Spleen (tissue), 11 donors: ENCODE data around the gene DBF4B. TPM values are rescaled to one million over a fixed set of nuclear protein-coding genes. Genes with fewer than 3 reads are reported as not detected.
"Not testable (repeated sequence)": the region's sequence is repeated elsewhere in the genome, so short reads cannot be mapped to it uniquely, and the experiment has no call there.

Source experiments
- DNase-seq: peaks from one replicate; pipeline ENCODE4 v3.0.0-alpha.2; 2020
- H3K27ac ChIP-seq, 8 donors: fragments of 200-600 bp; sonication (generic) in 7 of 8; 1 replicate in 4 of 8; 2 replicates in 4 of 8; pipeline versions ENCODE4 v1.5.0 to v1.8.0; 2016 to 2021; ENCODE audit warnings: inconsistent platforms in 4 of 8, mild to moderate bottlenecking in 4 of 8, moderate library complexity in 1 of 8
- H3K27me3 ChIP-seq, 7 donors: fragments of 200-600 bp; sonication (generic) in 6 of 7; replicated peaks in 1 of 7; 1 replicate in 4 of 7; 2 replicates in 3 of 7; pipeline versions ENCODE4 v1.5.0 to v1.8.0; 2016 to 2021; ENCODE audit warnings: inconsistent platforms in 3 of 7, mild to moderate bottlenecking in 1 of 7
- H3K36me3 ChIP-seq, 6 donors: fragments of 200-600 bp; sonication (generic) in 5 of 6; 1 replicate in 4 of 6; 2 replicates in 2 of 6; pipeline versions ENCODE4 v1.5.0 to v1.8.0; 2016 to 2021; ENCODE audit warnings: inconsistent platforms in 2 of 6
- H3K4me1 ChIP-seq, 6 donors: fragments of 200-600 bp; sonication (generic) in 5 of 6; 1 replicate in 3 of 6; 2 replicates in 3 of 6; pipeline versions ENCODE4 v1.5.0 to v1.8.0; 2016 to 2021; ENCODE audit warnings: inconsistent platforms in 3 of 6
- H3K4me3 ChIP-seq, 8 donors: fragments of 200-600 bp; sonication (generic) in 7 of 8; 1 replicate in 4 of 8; 2 replicates in 4 of 8; pipeline versions ENCODE4 v1.5.0 to v1.8.0; 2016 to 2021; ENCODE audit warnings: inconsistent platforms in 4 of 8, mild to moderate bottlenecking in 4 of 8, moderate library complexity in 2 of 8
- H3K9me3 ChIP-seq, 8 donors: fragments of 200-600 bp; sonication (generic) in 7 of 8; 1 replicate in 4 of 8; 2 replicates in 4 of 8; pipeline versions ENCODE4 v1.5.0 to v1.8.0; 2016 to 2021; ENCODE audit warnings: inconsistent platforms in 4 of 8
- POLR2A ChIP-seq, 3 donors: fragments of 450-650 bp; IDR thresholded peaks; one replicate each; pipeline ENCODE4 v1.5.1; 2017; ENCODE audit warnings: antibody characterized with exemption in 3 of 3, mild to moderate bottlenecking in 1 of 3
- POLR2AphosphoS5 ChIP-seq, 3 donors: sonication (generic); formaldehyde crosslinking; IDR thresholded peaks; one replicate each; pipeline ENCODE4 v1.5.1; 2017; ENCODE audit warnings: antibody characterized with exemption in 3 of 3
- WGBS, 5 donors: extraction: QIAGEN DNeasy Blood & Tissue Kit in 3 of 5; methylation state at CpG; one replicate each; pipeline versions ENCODE4 v1.1.5 to v1.1.7; 2013 to 2018; 5-methylcytosine and 5-hydroxymethylcytosine counted together
- intact Hi-C: fragments of 100-400 bp; cut with DNase I; formaldehyde crosslinking; loops from one replicate; pipeline ENCODE4 v1.15.0; 2023; ENCODE audit warnings: low total_unique reads
- polyA plus RNA-seq, 3 donors: library from polyadenylated mRNA; stranded (reverse); fragments of 200-250 nt; gene quantifications; one replicate each; pipeline ENCODE4 v1.2.1, GENCODE V29; 2013
- total RNA-seq, 7 donors: library from RNA; depleted of rRNA in 3 of 7; stranded (reverse); fragments of >200 nt in 3 of 7; fragmentation: NEBNext Ultra II Directional in 4 of 7; extraction: Animal tissue kit (Norgen Biotek cat#: 25700) in 4 of 7; gene quantifications; one replicate each; pipeline versions ENCODE4 v1.1.0 to v1.2.1, GENCODE V29; 2016 to 2021
- TF ChIP-seq, protein P1 (sequence below), 11 experiments: fragments of 200-600 bp in 7 of 11; fragments of 450-650 bp in 4 of 11; sonication (generic) in 4 of 11; IDR thresholded peaks in 8 of 11; conservative IDR thresholded peaks in 3 of 11; 1 replicate in 7 of 11; 2 replicates in 4 of 11; pipeline versions ENCODE4 v1.4.0 to v1.8.0; 2016 to 2021; ENCODE audit warnings: antibody characterized with exemption in 11 of 11, inconsistent platforms in 4 of 11, mild to moderate bottlenecking in 1 of 11
- donor health status: healthy with polysubstance abuse.
- donor health status: DM: no; HTN: no; CAD: no; lungs with moderate emphysema.
- donor health status: DM: no; HTN: no; CAD: no.
- donor health status: Bipolar disorder and iron deficiency.
- donor health status: healthy.
- donor health status: DM: no; HTN: no; CAD: no.
- donor health status: DM: yes; HTN: yes; CAD: no.

The DBF4B gene
- total and polyA plus RNA-seq, 10 donors: 2.0 to 11.2 (median 7.0) TPM

GRCh38 chr17:44693609-44694008 lies 14.9 kb upstream of the DBF4B start:
- Histone ChIP-seq H3K4me1 (peaks cover 10 to 23% (median 16%) of the 10 kb centered on the region in 6 donors), H3K27me3 (no peaks in the 10 kb centered on the region), H3K9me3 (no peaks in the 10 kb centered on the region), H3K4me3 (no peak overlapping the region), H3K27ac (no peak overlapping the region), H3K36me3 (no peaks in the 10 kb centered on the region)
- intact Hi-C loops: no loop called here
- DNase-seq: no peak
- TF ChIP-seq POLR2A (IDR thresholded peaks at IDR 0.05): no peak
- WGBS, 5 donors: 83 to 86% (median 85%) methylated on average over 11 of the region's 11 CpGs

DNA sequence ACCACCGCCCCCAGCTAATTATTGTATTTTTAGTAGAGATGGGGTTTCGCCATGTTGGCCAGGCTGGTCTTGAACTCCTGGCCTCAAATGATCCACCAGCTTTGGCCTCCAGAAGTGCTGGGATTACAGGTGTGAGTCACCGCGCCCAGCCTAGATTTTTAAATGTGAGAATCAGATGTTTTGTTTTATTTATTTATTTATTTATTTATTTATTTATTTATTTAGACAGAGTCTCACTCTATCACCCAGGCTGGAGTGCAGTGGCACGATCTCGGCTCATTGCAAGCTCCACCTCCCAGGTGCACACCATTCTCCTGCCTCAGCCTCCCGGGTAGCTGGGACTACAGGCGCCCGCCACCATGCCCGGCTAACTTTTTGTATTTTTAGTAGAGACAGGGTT lies 8.2 kb upstream of the DBF4B start:
- H3K27me3 ChIP-seq, H3K36me3 ChIP-seq, H3K9me3 ChIP-seq, H3K4me3 ChIP-seq, intact Hi-C loops, H3K27ac ChIP-seq, H3K4me1 ChIP-seq, DNase-seq: not testable (repeated sequence)
- WGBS, 5 donors: 90 to 93% (median 91%) methylated on average over 10 of the region's 10 CpGs

DNA sequence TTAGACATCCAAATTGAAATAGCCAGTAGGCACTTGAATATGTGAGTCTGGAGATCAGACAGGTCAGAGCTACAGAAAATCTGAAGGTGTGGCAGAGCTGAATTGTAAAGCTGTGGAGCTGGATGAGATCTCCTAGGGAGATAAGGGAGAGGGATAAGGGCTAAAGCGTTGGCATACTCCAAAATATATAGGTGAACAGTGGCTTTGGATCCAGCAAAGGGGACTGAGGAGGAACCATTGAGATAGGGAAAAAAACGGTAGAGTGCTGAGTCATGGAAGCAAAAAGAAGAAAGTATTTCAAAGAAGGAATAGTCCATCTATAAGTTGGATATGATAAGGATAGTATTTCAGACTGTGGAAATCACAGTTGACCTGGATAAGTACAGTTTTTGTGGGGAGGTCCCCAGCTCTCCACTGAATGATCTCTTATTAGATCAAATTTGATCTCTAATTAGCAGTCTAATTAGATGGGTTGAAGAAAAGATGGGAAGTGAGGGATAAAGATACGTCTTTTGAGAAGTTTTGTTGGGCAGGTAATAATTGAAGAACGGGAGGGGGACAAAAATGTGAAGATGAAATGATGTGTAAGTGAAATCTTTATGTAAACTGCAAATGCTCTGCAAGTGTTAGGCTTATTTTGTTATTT lies 587 bp upstream of the DBF4B start:
- Histone ChIP-seq H3K27ac (peak overlapping the region; percentile 55 to 81 (median 70)), H3K4me1 (peaks cover 6 to 26% (median 16%) of the 10 kb centered on the region in 6 donors), H3K36me3 (peaks cover 0 to 6% (median 0%) of the 10 kb centered on the region in 6 donors), H3K27me3 (peaks cover 0 to 11% (median 0%) of the 10 kb centered on the region in 7 donors), H3K9me3 (no peaks in the 10 kb centered on the region), H3K4me3 (peak overlapping the region; percentile 64 to 97 (median 90))
- intact Hi-C loops: no loop called here
- no peak for DNase-seq
- WGBS, 5 donors: 25 to 35% (median 27%) methylated on average over 4 of the region's 4 CpGs
- no peak for TF ChIP-seq POLR2AphosphoS5 (IDR thresholded peaks at IDR 0.05)
- TF ChIP-seq POLR2A (IDR thresholded peaks at IDR 0.05): no peak
- TF ChIP-seq, protein P1, sequence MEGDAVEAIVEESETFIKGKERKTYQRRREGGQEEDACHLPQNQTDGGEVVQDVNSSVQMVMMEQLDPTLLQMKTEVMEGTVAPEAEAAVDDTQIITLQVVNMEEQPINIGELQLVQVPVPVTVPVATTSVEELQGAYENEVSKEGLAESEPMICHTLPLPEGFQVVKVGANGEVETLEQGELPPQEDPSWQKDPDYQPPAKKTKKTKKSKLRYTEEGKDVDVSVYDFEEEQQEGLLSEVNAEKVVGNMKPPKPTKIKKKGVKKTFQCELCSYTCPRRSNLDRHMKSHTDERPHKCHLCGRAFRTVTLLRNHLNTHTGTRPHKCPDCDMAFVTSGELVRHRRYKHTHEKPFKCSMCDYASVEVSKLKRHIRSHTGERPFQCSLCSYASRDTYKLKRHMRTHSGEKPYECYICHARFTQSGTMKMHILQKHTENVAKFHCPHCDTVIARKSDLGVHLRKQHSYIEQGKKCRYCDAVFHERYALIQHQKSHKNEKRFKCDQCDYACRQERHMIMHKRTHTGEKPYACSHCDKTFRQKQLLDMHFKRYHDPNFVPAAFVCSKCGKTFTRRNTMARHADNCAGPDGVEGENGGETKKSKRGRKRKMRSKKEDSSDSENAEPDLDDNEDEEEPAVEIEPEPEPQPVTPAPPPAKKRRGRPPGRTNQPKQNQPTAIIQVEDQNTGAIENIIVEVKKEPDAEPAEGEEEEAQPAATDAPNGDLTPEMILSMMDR (IDR thresholded peaks at IDR 0.05 in 8 of 11, conservative IDR thresholded peaks at IDR 0.05 in 3 of 11): no peak

DNA sequence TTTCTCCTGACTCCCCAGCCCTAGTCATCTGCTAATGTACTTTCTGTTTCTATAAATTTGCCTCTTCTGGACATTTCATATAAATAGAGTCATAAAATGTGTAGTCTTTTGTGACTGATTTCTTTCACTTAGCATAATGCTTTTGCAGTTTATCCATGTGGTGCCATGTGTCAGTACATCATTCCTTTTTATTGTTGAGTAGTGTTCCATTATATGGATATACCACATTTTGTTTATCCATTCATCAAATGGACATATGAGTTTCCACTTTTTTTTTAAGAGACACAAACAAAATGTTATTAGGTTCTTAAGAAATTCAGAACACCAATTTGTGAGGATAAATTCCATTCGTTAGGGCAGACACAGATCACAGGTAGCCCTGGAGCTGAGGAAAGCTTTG lies 11.0 kb downstream of the DBF4B start:
- no peak for DNase-seq
- intact Hi-C loops: no loop called here
- TF ChIP-seq, protein P1 (IDR thresholded peaks at IDR 0.05 in 8 of 11, conservative IDR thresholded peaks at IDR 0.05 in 3 of 11): no peak
- TF ChIP-seq POLR2AphosphoS5 (IDR thresholded peaks at IDR 0.05) (no peak), POLR2A (IDR thresholded peaks at IDR 0.05) (no peak)
- Histone ChIP-seq H3K9me3 (no peaks in the 10 kb centered on the region), H3K27ac (no peak overlapping the region), H3K4me3 (no peak overlapping the region), H3K36me3 (peaks cover 0 to 71% (median 14%) of the 10 kb centered on the region in 6 donors), H3K27me3 (no peaks in the 10 kb centered on the region), H3K4me1 (no peaks in the 10 kb centered on the region)
- 92 to 100% (median 96%) methylated on average over 1 of the region's 1 CpG for WGBS, 5 donors

DNA sequence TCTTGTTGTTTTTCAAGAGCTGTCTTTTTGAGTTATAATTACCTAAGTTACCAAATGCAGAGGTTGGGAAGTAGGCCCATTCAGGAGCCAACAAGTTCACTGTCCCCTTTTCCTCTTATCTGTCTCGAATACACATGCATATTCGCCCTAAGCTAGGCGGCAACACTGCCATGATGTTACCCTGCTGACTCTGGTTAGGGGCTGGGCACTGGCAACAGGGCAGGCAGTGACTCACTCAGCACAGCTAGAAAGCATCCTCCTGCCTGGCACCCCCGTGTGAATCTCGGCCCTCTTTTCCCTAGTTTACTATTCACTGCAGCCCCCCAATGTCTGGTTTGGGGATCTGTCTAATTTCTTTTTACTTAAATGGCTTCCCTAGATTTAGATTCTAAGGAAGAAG lies 13.8 kb downstream of the DBF4B start:
- H3K27ac ChIP-seq: no peak overlapping the region
- H3K36me3 ChIP-seq: peaks cover 0 to 90% (median 15%) of the 10 kb centered on the region in 6 donors
- H3K4me1 ChIP-seq: no peaks in the 10 kb centered on the region
- no peak for DNase-seq
- TF ChIP-seq POLR2AphosphoS5 (IDR thresholded peaks at IDR 0.05): no peak
- TF ChIP-seq, protein P1 (IDR thresholded peaks at IDR 0.05 in 8 of 11, conservative IDR thresholded peaks at IDR 0.05 in 3 of 11): no peak
- H3K27me3 ChIP-seq: no peaks in the 10 kb centered on the region
- no peaks in the 10 kb centered on the region for H3K9me3 ChIP-seq
- intact Hi-C loops: no loop called here
- WGBS, 5 donors: 91 to 97% (median 96%) methylated on average over 5 of the region's 5 CpGs
- no peak overlapping the region for H3K4me3 ChIP-seq

- WGBS, 5 donors: 96 to 99% (median 98%) methylated on average over 6 of the region's 6 CpGs
- DNase-seq, intact Hi-C loops, H3K27me3 ChIP-seq, H3K9me3 ChIP-seq, H3K4me1 ChIP-seq, H3K27ac ChIP-seq, H3K4me3 ChIP-seq: not testable (repeated sequence)
- H3K36me3 ChIP-seq: peaks cover 0 to 98% (median 21%) of the 10 kb centered on the region in 6 donors
These were observed 17.7 kb downstream of the DBF4B start for GRCh38 chr17:44726121-44726520.
